ENCODE results near the gene OR52H1. TPM values are rescaled to one million over a fixed set of nuclear protein-coding genes. Genes with fewer than 3 reads are reported as not detected.

The OR52H1 gene
- total RNA-seq, 1 donor from 2014 or later = 0.73 TPM

DNA sequence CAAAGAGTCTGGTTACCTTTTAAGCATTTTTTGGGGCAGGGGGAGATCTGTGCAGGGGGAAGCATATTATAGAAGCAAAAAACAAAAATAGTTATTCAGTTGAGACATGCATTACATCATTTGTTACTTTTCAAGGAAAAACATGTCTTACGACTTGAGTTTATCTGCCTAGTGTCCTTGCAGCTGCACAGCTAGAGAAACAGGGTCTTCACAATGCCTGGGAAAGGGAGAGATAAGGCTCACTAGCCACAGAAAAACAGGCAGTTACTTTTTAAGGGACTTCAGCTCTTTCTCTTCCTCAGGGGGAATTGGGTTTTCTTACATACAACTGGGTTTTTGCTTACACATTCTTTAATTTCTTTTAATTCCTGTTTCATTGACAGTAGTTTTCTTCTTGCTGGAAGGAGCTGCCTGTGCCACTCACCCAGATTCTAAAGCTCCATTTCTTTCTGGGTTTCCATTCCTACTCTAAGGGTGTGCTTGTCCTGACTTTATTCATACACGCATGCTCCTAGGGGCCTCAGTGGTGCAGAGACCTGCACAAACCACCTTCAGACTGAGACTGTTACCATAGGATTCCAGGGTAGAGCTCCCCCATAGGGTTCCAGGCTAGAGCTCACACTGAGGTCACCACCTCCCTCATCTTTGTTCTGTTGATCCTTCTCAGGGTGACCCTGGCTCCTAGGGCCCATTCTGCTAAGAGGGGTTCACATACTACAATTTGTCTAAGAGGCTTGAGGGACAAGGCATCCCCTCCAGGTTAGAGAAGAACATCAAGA is 17.1 kb downstream of the OR52H1 start:
- DNase-seq (ENCODE audit: low spot score) = no peak

- DNase-seq (ENCODE audit: low spot score) = no peak
These were observed 19.8 kb downstream of the OR52H1 start for GRCh38 chr11:5528495-5528894.

DNA sequence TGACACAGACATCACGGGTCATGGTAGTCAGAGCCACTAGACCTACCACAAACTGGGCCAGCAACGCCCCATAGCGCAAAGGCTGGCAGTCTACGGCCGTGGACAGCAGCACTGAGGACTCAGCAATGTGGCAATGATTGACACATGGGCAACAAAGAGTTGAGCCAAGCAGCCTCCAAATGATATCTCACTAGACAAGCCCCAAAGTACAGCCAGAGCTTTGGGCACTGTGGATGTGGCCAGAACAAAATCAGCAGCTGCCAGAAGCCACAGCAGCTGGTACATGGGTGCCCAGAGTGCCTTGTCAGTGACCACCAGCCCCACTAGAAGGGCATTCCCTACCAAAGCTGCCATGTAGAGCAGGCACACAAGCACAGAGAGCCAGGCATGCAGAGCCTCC is 20.6 kb downstream of the OR52H1 start:
- no peak for DNase-seq (ENCODE audit: low spot score)

DNA sequence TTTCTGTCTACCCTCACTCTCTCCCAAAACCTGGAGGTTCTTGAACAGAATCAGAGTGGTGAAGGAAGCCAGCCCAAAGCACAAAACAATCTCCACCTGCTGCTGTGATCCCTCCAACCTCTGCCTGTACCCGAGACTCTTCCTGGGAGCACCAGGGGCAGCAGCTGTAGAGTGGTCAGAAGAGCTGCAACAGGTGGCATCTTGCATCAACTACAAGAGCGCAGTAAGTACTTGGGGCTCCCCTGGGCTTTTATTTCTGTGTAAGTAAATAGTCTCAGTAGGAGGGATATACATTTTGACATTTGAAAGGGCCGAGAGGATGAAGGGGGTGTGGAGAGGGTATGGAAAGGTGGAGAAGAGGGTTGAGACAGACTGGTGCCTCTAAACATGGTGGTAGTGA is 23.6 kb downstream of the OR52H1 start:
- DNase-seq (ENCODE audit: low spot score) = no peak

DNA sequence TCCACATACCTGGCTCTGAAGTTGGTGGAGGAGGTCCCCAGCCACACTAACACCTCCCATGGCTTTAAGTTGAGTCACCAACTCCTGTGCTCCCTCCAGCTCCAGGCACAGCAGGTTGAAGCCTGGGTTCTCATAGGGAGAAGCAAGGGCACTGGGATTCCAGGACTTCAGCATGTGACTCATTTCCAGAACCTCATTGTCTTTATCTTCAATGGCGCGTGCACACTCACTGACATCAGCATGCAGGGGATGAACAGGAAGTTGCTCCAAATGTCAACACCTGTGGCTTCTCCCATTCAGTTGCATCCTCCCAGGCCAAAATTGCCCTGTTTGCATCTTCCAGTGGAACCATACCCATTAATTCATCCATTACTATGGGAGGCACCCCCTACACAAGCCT is 26.0 kb downstream of the OR52H1 start:
- DNase-seq (ENCODE audit: low spot score) = no peak

DNA sequence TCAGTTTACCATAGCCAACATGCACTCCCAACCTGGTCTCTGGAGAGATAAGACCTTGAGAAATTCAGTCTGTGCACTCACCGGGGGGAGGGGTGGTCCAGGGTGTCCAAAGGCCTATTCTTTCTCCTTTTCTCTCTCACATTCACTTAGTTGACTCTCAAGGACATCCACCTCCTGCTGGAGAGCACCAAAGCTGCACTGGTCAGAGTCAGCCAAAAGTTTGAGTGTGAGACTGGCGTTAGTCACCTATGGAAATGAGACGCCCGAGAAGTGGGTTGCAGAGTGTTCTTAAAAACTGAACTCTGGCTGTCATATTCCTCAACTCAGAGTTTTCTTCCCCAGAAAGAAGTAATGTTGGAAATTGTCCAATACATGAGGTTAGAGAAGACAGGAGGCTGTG is 26.8 kb downstream of the OR52H1 start:
- DNase-seq (ENCODE audit: low spot score) = no peak

- DNase-seq (ENCODE audit: low spot score) = no peak
These were observed 31.7 kb downstream of the OR52H1 start, which contains the start of gene UBQLNL for GRCh38 chr11:5516599-5516998. TSS of gene UBQLNL (minus strand) at chr11:5516699. CDS start at chr11:5516441, 258 bp downstream.

- DNase-seq (ENCODE audit: low spot score) = no peak
These were observed 33.5 kb downstream of the OR52H1 start for GRCh38 chr11:5514841-5515240.

DNA sequence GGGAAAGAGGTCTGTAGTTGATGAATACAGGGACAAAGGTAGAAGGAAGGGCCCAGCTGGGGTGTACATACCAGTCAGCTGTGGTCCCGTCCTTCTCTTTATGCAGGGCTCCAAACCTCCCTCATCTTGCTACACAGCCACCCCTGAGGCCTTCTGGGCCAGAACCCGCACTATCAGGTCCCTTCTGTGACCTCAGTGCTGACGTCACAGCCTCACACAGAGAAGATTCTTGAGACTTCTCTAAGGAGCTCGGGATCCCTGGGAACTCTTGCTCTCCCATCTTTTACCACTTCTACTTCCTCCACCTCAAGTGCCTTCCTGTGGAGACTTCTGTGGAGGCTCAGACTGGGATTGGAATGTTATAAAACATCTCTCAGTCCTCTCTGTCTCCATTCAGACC is 38.5 kb downstream of the OR52H1 start, which contains the start of gene UBQLN3:
TSS of gene UBQLN3 (minus strand) at position 155 of the 400 bp plus-strand sequence. CDS start 399 bp downstream, outside the sequence.
- DNase-seq (ENCODE audit: low spot score) = no peak

DNA sequence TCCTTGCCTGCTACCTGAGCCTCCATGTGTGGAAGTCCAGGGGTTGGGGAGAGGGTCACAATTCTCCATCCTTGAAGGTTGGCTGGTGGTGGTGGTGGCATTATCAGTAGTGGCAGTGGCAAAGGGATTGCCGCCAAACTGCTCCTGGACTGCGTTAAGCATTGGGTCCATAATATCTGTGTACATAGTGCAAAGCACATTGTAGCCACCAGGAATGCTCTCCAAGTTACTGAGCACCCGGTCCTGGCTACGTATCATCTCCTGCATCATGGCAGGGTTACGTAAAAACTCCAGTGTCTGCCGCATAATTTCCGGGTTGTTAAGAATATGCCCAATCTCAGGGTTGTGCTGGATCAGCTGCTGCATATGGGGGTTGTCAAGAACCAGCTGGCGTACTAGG is 39.7 kb downstream of the OR52H1 start:
- no peak for DNase-seq (ENCODE audit: low spot score)

DNA sequence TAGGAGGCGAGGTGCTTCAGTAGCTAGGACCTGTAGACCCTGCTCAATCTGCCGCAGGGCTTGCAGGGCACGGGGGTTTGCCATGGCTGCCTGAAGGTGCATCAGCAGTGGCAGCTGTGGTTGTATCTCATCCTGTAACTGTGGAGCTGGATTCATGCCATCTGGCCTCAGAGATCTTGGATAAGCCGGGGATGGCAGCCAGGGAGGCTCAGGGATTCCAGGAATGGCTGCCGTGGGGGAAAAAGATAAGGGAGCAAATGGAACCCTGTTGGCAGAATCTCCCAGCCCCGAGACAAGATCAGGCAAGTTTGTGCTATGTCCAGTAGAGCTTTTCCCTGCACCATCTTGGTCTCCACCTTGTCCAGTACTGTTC is 40.4 kb downstream of the OR52H1 start:
- no peak for DNase-seq (ENCODE audit: low spot score)

DNA sequence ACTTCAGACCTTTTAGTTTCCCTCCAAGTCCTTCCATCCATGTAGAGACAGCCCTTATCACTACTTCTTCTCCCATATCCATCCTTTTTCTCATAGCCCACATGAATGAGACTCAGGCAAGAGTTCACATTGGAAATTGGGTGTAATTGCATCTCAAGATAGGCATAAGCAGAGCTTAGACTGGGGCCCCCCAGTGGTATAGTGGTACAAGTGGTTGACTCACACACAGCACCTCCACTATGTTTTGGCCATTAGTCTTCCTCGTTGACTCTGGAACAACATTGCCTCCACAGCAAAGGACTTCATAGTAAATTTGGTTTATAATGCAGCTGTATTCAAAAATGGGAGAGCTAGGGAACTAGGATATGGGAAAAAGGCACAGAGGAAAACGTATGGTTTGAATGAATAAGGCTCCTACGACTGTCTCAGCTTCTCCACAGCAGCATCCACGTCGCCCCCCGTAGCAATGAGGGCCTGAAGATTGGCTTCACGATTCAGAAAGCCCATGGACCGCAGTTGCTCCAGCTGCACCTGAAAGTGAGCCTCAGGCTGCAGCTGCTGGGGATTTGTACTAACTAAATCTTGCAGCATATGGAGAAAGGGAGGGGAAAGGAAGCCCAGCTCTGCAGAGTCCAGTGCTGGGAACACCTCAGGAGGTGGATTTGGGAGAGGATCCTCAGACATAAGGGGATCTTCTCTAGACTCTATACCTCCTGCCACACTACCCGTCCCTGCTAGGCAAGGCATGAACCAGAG is 41.0 kb downstream of the OR52H1 start:
- no peak for DNase-seq (ENCODE audit: low spot score)

GRCh38 chr11:5505363-5506048 is 42.8 kb downstream of the OR52H1 start:
- DNase-seq (ENCODE audit: low spot score) = no peak

GRCh38 chr11:5504403-5504921 is 43.9 kb downstream of the OR52H1 start:
- DNase-seq (ENCODE audit: low spot score) = no peak

- no peak for DNase-seq (ENCODE audit: low spot score)
These were observed 47.9 kb downstream of the OR52H1 start for GRCh38 chr11:5500393-5500801.

- DNase-seq (ENCODE audit: low spot score) = no peak
These were observed 48.7 kb downstream of the OR52H1 start for GRCh38 chr11:5499671-5500070.

Other genes starting within 250 kb of the OR52H1 start
- 0.42 TPM for gene OR51B4, start 246.6 kb downstream of the OR52H1 start, total RNA-seq
- gene OR51B2, start 224.2 kb downstream of the OR52H1 start, total RNA-seq = not detected
- gene OR51B5, start 205.0 kb downstream of the OR52H1 start, total RNA-seq = 0.99 TPM
- gene OR51B6, start 197.0 kb downstream of the OR52H1 start, total RNA-seq = not detected
- not detected for gene OR51M1, start 164.7 kb downstream of the OR52H1 start, total RNA-seq
- not detected for gene OR51Q1, start 126.4 kb downstream of the OR52H1 start, total RNA-seq
- gene OR51I1, start 107.0 kb downstream of the OR52H1 start, total RNA-seq = 0.70 TPM
- not detected for gene OR51I2, start 99.2 kb downstream of the OR52H1 start, total RNA-seq
- not detected for gene OR52D1, start 59.9 kb downstream of the OR52H1 start, total RNA-seq
- gene UBQLN3, start 38.6 kb downstream of the OR52H1 start, total RNA-seq = 0.70 TPM
- 1.4 TPM for gene UBQLNL, start 31.8 kb downstream of the OR52H1 start, total RNA-seq
- gene OR52B6, start 32.3 kb upstream of the OR52H1 start, total RNA-seq = not detected
- gene TRIM6, start 48.1 kb upstream of the OR52H1 start, total RNA-seq = 13.5 TPM
- 9.1 TPM for gene TRIM34, start 76.5 kb upstream of the OR52H1 start, total RNA-seq
- gene TRIM5, start 136.5 kb upstream of the OR52H1 start, total RNA-seq = 34.5 TPM
- 86.6 TPM for gene TRIM22, start 141.2 kb upstream of the OR52H1 start, total RNA-seq
- gene OR56B1, start 187.9 kb upstream of the OR52H1 start, total RNA-seq = 0.26 TPM
- 0.75 TPM for gene OR52N4, start 205.7 kb upstream of the OR52H1 start, total RNA-seq
- gene OR52N5, start 234.8 kb upstream of the OR52H1 start, total RNA-seq = not detected
- 0.26 TPM for gene OR52N1, start 242.7 kb upstream of the OR52H1 start, total RNA-seq